Caco-2 (cell line): ENCODE results near the gene UBAP2. TPM values are rescaled to one million over a fixed set of nuclear protein-coding genes. Genes with fewer than 3 reads are reported as not detected.

Source experiments
- BruUV-seq: library from RNA; stranded (reverse); fragments of 400-500 nt; replicated peaks from 2 replicates; lab custom pipeline; 2021; lab: Mats Ljungman, UMichigan
- CTCF ChIA-PET: fragments of 300-600 bp; sonication (Branson Sonifier 250); formaldehyde crosslinking; loops from one replicate; lab custom pipeline; 2022; ENCODE audit warnings: antibody characterized with exemption; lab: Charles Lee
- POLR2A ChIA-PET: fragments of 300-600 bp; sonication (Branson Sonifier 250); formaldehyde crosslinking; loops from one replicate; lab custom pipeline; 2022; ENCODE audit warnings: antibody characterized with exemption; lab: Charles Lee
- DNase-seq, 2 experiments: peaks; one replicate each; pipeline versions ENCODE4 v3.0.0 to v3.0.0-alpha.2; 2020 to 2022
- H3K27me3 ChIP-seq: replicated peaks from 2 replicates; pipeline ENCODE4 v1.6.0; 2011; ENCODE audit warnings: low read length; ENCODE audit not compliant: control insufficient read depth, insufficient read depth
- H3K36me3 ChIP-seq: 2 replicates; pipeline ENCODE4 v1.5.1; 2011; ENCODE audit warnings: low read length; ENCODE audit not compliant: control insufficient read depth, insufficient read depth
- H3K4me1 ChIP-seq: fragments of 250-450 bp; sonication (Bioruptor Pico); 2 replicates; pipeline ENCODE4 v1.5.1; 2020; ENCODE audit warnings: mild to moderate bottlenecking
- H3K4me3 ChIP-seq: 2 replicates; pipeline ENCODE4 v1.5.1; 2011; ENCODE audit warnings: low read depth, mild to moderate bottlenecking, control low read depth, low read length
- H3K9me3 ChIP-seq: fragments of 250-450 bp; sonication (Bioruptor Pico); 2 replicates; pipeline ENCODE4 v1.5.1; 2020; ENCODE audit warnings: mild to moderate bottlenecking, moderate library complexity
- H3K27ac Mint-ChIP-seq: one replicate; pipeline ENCODE4 v1.8.0; 2022; ENCODE audit warnings: mixed read lengths; ENCODE audit not compliant: unreplicated experiment
- H3K27me3 Mint-ChIP-seq: one replicate; pipeline ENCODE4 v1.8.0; 2022; ENCODE audit warnings: mixed read lengths; ENCODE audit not compliant: insufficient read depth, unreplicated experiment
- H3K36me3 Mint-ChIP-seq: one replicate; pipeline ENCODE4 v1.8.0; 2022; ENCODE audit warnings: mild to moderate bottlenecking, mixed read lengths; ENCODE audit not compliant: insufficient read depth, unreplicated experiment
- H3K4me1 Mint-ChIP-seq: one replicate; pipeline ENCODE4 v1.8.0; 2022; ENCODE audit warnings: low read depth, mixed read lengths; ENCODE audit not compliant: unreplicated experiment
- H3K4me3 Mint-ChIP-seq: one replicate; pipeline ENCODE4 v1.8.0; 2022; ENCODE audit warnings: mild to moderate bottlenecking, moderate library complexity, mixed read lengths; ENCODE audit not compliant: unreplicated experiment
- H3K9me3 Mint-ChIP-seq: one replicate; pipeline ENCODE4 v1.8.0; 2022; ENCODE audit warnings: mixed read lengths; ENCODE audit not compliant: unreplicated experiment
- CTCF ChIP-seq, 2 experiments: fragments of 200-600 bp in 1 of 2; IDR thresholded peaks; 1 replicate in 1 of 2; 2 replicates in 1 of 2; pipeline versions ENCODE4 v1.5.1 to v1.8.0; 2011 to 2022; ENCODE audit warnings: antibody characterized with exemption in 1 of 2, control low read depth in 1 of 2, inconsistent platforms in 1 of 2, low read depth in 1 of 2, low read length in 1 of 2, mild to moderate bottlenecking in 1 of 2, moderate library complexity in 1 of 2; ENCODE audit not compliant: insufficient read depth in 1 of 2, severe bottlenecking in 1 of 2, unreplicated experiment in 1 of 2
- intact Hi-C: fragments of 100-400 bp; cut with micrococcal nuclease; formaldehyde crosslinking; loops from one replicate; pipeline ENCODE4 v1.10.0; 2022; ENCODE audit not compliant: unreplicated experiment
- total RNA-seq: library from RNA; stranded (reverse); gene quantifications from 2 replicates; pipeline ENCODE4 v1.2.3, GENCODE V29; 2022

The UBAP2 gene
- total RNA-seq, 1 experiment from 2014 or later: 87.5 TPM

GRCh38 chr9:34097865-34098264 lies 49.2 kb upstream of the UBAP2 start:
- Histone ChIP-seq H3K27me3 (no peaks in the 10 kb centered on the region), H3K9me3 (no peaks in the 10 kb centered on the region), H3K36me3 (peaks cover 4% of the 10 kb centered on the region; the same call in 1 of the 2 replicates), H3K4me1 (no peaks in the 10 kb centered on the region), H3K4me3 (no peak overlapping the region)
- DNase-seq: no peak
- BruUV-seq: no TSS peak
- ChIA-PET CTCF (no interaction called here), POLR2A (no interaction called here)
- Mint-ChIP-seq H3K27me3 (no peaks in the 10 kb centered on the region), H3K4me3 (no peak overlapping the region), H3K4me1 (no peaks in the 10 kb centered on the region), H3K27ac (no peak overlapping the region), H3K9me3 (no peaks in the 10 kb centered on the region), H3K36me3 (peaks cover 62% of the 10 kb centered on the region)
- intact Hi-C loops: no loop called here
- no peak for TF ChIP-seq CTCF (IDR thresholded peaks at IDR 0.05; ENCODE audit: insufficient read depth in 1 of 2, low read depth in 1 of 2, low read length in 1 of 2, severe bottlenecking in 1 of 2, unreplicated experiment in 1 of 2)

GRCh38 chr9:34096751-34097150 lies 48.1 kb upstream of the UBAP2 start:
- ChIA-PET CTCF (no interaction called here), POLR2A (no interaction called here)
- Mint-ChIP-seq H3K36me3 (peaks cover 63% of the 10 kb centered on the region), H3K27me3 (no peaks in the 10 kb centered on the region), H3K4me1 (no peaks in the 10 kb centered on the region), H3K4me3 (no peak overlapping the region), H3K9me3 (no peaks in the 10 kb centered on the region), H3K27ac (no peak overlapping the region)
- no peaks in the 10 kb centered on the region for H3K27me3 ChIP-seq
- no peak for DNase-seq
- H3K9me3 ChIP-seq: no peaks in the 10 kb centered on the region
- H3K4me3 ChIP-seq: no peak overlapping the region
- intact Hi-C loops: no loop called here
- BruUV-seq: no TSS peak
- TF ChIP-seq CTCF (IDR thresholded peaks at IDR 0.05; ENCODE audit: insufficient read depth in 1 of 2, low read depth in 1 of 2, low read length in 1 of 2, severe bottlenecking in 1 of 2, unreplicated experiment in 1 of 2): no peak
- no peaks in the 10 kb centered on the region for H3K4me1 ChIP-seq
- peaks cover 4% of the 10 kb centered on the region; the same call in 1 of the 2 replicates for H3K36me3 ChIP-seq

GRCh38 chr9:34093578-34093977 lies 44.9 kb upstream of the UBAP2 start:
- intact Hi-C loops: no loop called here
- DNase-seq: no peak
- no peaks in the 10 kb centered on the region for H3K4me1 ChIP-seq
- peaks cover 4% of the 10 kb centered on the region; the same call in 1 of the 2 replicates for H3K36me3 ChIP-seq
- no peak overlapping the region for H3K4me3 ChIP-seq
- peaks cover 71% of the 10 kb centered on the region for H3K36me3 Mint-ChIP-seq
- H3K9me3 Mint-ChIP-seq: no peaks in the 10 kb centered on the region
- no peak overlapping the region for H3K27ac Mint-ChIP-seq
- ChIA-PET CTCF (no interaction called here), POLR2A (interaction anchor here (0.6 kb wide), 2 partner anchors 46 to 277 kb away, joined by 3 to 4 read pairs; no protein-coding TSS in a partner anchor)
- no peaks in the 10 kb centered on the region for H3K9me3 ChIP-seq
- H3K4me3 Mint-ChIP-seq: no peak overlapping the region
- no peaks in the 10 kb centered on the region for H3K27me3 ChIP-seq
- TF ChIP-seq CTCF (IDR thresholded peaks at IDR 0.05; ENCODE audit: insufficient read depth in 1 of 2, low read depth in 1 of 2, low read length in 1 of 2, severe bottlenecking in 1 of 2, unreplicated experiment in 1 of 2): no peak
- no peaks in the 10 kb centered on the region for H3K27me3 Mint-ChIP-seq
- BruUV-seq: no TSS peak
- H3K4me1 Mint-ChIP-seq: no peaks in the 10 kb centered on the region
